NCI-H524 (cell line): Measurements from ENCODE around the gene RNU6-9.

Experiments used
- DNase-seq, 2 experiments: peaks; one replicate each; lab custom pipeline; 2025; lab: John Stamatoyannopoulos, UW

RNU6-9 gene

GRCh38 chr19:934197-934840 lies 41.0 kb downstream of the RNU6-9 start:
- no peak for DNase-seq

DNA sequence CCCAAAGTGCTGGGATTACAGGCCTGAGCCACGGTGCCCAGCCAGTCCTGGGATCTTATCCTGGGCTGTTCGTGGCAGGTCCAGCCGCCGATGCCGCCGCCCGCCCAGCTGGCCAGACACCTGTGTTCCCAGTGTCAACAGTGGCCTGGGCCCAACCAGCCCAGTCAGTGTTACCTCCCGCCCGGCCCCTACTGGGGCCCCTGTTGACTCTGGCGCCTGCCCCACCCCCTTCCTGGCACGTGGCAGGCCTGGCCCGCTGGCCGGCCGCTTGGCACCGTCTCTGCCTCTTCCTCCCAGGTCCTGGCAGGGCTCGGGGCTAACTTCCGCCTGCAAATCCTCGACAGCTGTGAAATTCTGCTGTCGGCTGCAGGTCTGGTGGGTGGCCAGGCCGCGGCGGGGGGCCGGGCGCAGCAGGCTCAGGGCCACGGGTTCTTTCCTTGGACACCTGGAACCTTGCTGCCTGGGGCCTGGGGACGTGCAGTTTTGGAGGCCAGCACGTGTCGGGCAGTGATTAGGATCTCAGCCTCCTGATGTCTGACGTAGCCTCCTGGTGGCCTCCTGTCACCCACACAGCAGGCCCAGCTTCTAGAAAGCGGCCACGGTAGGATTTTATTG lies 41.7 kb downstream of the RNU6-9 start:
- DNase-seq = peak; percentile 72 to 77

DNA sequence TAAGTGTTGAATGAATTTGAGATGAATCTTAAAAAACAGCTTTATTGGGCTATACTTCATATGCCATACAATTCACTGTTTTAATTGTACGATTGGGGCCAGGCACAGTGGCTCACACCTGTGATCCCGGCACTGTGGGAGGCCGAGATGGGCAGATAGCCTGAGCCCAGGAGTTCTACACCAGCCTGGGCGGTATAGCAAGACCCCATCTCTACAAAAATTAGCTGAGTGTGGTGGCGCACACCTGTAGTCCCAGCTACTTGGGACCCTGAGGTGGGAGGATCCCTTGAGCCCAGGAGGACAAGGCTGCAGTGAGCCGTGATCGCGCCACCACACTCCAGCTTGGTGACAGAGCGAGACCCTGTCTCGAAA lies 42.9 kb downstream of the RNU6-9 start:
- no peak for DNase-seq

DNA sequence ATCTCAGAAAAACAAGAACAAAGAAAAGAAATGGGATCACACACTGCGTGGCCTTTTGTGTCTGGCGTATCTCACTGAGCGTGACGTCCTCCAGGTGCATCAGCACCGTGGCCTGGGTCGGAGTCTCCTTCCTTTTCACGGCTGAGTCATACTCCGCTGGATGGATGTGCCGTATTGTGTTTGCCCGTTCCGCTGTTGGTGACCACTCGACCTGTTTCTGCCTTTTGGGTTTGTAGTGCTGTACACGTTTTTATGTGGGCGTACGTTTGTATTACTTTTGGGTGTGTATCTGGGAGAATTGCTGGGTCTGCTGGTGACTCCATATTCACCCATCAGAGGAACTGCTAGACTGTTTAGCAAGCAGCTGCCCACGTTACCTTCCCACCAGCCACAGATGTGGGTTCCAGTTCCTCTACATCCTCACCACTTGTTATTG lies 44.0 kb downstream of the RNU6-9 start:
- no peak for DNase-seq

- no peak for DNase-seq
Observed at GRCh38 chr19:938233-938923, 45.1 kb downstream of the RNU6-9 start.

GRCh38 chr19:939439-939838 lies 46.2 kb downstream of the RNU6-9 start:
- no peak for DNase-seq

- no peak for DNase-seq
Observed at GRCh38 chr19:939922-940321, 46.6 kb downstream of the RNU6-9 start.

GRCh38 chr19:940591-941291 lies 47.5 kb downstream of the RNU6-9 start:
- peak; percentile 36 to 64 for DNase-seq

DNA sequence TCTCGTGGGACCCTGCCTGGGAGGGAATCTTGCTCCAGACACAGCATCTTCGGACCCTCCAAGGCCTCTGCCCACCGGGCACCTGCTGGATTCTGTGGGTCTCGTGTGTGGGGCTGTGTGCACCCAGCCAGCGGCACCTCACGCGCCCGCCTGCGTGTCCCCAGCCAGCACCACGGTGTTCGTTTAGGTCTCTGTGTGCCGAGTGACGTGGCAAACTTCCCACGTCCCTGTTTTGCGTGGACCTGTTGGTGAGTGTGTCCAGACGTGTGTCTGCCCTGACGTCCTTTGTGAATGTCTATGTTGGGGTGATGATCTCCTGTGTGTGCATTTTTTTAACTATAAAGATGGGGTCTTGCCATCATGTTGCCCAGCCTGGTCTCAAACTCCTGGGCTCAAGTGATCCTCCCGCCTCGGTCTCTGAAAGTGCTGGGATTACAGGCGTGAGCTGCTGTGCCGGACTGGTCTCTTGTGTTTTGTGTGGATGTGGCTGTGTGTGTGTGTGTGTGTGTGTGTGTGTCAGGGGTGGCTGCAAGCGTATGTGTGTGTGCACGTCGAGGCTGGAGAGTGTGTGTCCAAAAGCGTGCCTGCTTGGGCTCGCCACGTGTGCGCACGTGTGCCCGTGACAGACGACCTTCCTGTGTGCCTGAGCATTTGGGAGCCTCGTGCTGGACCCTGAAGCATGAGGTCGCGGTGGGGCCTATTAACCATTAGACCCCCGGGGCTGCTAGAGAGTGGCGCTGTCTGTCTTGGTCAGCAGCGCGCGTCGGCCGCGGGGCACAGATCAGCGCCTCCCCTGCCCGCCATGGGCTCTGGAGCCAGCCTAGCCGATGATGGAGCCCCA lies 48.2 kb downstream of the RNU6-9 start:
- no peak for DNase-seq

- DNase-seq = no peak
Observed at GRCh38 chr19:942133-942645, 48.9 kb downstream of the RNU6-9 start.
